ENCODE data around the gene KHDC4.
A peak's percentile ranks its signal among the peaks of the same experiment; 100 is the strongest.

The KHDC4 gene

DNA sequence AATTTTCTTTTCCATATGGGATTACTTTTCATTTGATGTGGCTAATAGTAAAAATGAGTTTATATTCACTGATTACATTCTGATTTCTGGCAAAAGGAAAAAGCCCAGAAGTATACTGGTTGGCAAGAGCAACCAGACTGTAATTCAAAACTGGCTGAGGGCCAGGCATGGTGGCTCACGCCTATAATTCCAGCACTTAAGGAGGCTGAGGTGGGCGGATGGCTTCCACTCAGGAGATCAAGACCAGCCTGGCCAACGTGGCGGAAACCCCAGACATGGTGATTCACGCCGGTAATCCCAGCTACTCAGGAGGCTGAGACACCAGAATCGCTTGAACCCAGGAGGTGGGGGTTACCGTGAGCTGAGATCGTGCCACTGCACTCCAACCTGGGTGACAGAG is 60.4 kb downstream of the KHDC4 start:
- Mint-ChIP-seq H3K4me3 (no peak overlapping the region), H3K27me3 (no peaks in the 10 kb centered on the region), H3K27ac (no peak overlapping the region), H3K36me3 (ENCODE audit: insufficient read depth) (peaks cover 41% of the 10 kb centered on the region), H3K4me1 (ENCODE audit: low read depth in 2 of 2) (peaks cover 3 to 4% of the 10 kb centered on the region in 2 donors), H3K9me3 (no peaks in the 10 kb centered on the region)
- ATAC-seq (replicated peaks), result no peak
- DNase-seq, result no peak

DNA sequence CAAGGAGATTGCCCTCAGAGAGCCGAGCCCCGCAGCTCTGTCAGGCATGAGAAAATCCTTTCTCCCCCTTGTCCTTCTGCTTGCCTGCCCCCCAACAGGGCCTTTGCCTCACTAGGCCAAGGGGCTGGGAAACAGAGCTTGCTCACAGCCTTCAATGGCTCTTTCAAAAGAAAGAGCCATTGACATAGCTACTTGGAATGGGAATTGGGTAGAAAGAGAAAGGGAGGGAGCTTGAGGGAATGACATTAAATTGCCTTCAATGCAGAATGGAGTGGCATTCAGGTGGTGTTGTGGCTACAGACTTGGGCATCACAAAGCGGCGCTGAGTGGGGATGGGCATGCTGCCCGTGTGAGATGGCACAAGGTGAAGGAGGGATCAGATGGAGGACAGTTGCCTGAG is 61.7 kb downstream of the KHDC4 start:
- ATAC-seq (replicated peaks), result no peak
- Mint-ChIP-seq H3K36me3 (ENCODE audit: insufficient read depth) (peaks cover 40% of the 10 kb centered on the region), H3K27ac (no peak overlapping the region), H3K27me3 (no peaks in the 10 kb centered on the region), H3K4me1 (ENCODE audit: low read depth in 2 of 2) (peaks cover 3 to 4% of the 10 kb centered on the region in 2 donors), H3K9me3 (no peaks in the 10 kb centered on the region), H3K4me3 (no peak overlapping the region)
- DNase-seq, result no peak

DNA sequence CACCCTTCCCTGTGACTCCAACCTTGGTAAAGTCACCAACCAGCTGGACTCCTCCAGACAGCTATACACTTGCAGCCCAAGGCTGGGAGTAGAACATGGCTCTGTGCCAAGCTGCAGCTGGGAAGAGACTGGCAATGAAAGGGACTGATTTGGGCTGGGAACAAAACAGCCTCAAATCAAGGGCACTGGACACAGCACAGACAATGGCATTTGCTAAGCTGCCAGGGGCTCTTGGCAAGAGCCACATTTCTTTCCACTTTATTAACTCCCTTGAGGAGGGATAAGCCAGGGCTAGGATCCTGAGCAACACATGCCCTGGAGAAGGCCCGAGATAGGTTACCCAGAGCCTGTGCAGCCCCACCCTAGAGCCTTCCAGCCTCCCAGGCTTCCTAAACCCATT is 62.8 kb downstream of the KHDC4 start:
- H3K4me1 Mint-ChIP-seq (ENCODE audit: low read depth in 2 of 2), result peaks cover 3 to 4% of the 10 kb centered on the region in 2 donors
- no peaks in the 10 kb centered on the region for H3K27me3 Mint-ChIP-seq
- ATAC-seq (replicated peaks) (no peak), DNase-seq (no peak)
- peaks cover 33% of the 10 kb centered on the region for H3K36me3 Mint-ChIP-seq (ENCODE audit: insufficient read depth)
- no peaks in the 10 kb centered on the region for H3K9me3 Mint-ChIP-seq
- H3K27ac Mint-ChIP-seq, result peak overlapping the region in 1 of 2 donors; percentile 25
- H3K4me3 Mint-ChIP-seq, result no peak overlapping the region

DNA sequence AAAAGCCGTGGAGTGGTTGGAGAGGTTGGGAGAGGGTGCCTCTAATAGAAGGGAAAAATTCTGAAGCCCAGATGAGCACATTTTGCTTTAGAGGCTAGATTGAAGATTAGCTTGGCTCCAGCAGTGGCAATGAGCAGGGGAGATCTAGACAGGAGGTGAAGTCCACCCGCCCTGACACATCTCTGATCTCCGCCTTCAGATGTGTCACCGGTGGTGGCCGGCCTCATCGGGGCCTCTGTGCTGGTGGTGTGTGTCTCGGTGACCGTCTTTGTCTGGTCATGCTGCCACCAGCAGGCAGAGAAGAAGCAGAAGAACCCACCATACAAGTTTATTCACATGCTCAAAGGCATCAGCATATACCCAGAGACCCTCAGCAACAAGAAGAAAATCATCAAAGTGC is 66.4 kb downstream of the KHDC4 start:
- Mint-ChIP-seq H3K4me1 (ENCODE audit: low read depth in 2 of 2) (peaks cover 3 to 4% of the 10 kb centered on the region in 2 donors), H3K36me3 (ENCODE audit: insufficient read depth) (peaks cover 18% of the 10 kb centered on the region), H3K4me3 (no peak overlapping the region), H3K9me3 (no peaks in the 10 kb centered on the region), H3K27me3 (no peaks in the 10 kb centered on the region), H3K27ac (peak overlapping the region in 1 of 2 donors; percentile 35)
- no peak for DNase-seq
- no peak for ATAC-seq (replicated peaks)

DNA sequence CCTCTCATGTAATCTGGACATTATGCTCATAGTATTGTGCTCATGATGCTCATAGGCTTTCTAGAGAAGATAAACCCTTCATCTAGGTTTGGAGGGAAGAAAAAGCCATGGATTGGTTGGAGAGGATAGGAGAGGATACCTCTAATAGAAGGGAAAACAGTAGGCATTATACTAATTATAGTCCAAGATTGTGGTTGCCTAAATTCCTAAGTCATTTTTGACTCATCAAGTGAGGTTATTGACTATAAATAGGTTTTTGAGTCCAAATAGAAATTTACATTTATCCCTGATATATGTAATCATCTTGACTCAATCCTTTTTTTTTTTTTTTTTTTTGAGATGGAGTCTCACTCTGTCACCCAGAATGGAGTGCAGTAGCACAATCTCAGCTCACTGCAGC is 69.8 kb downstream of the KHDC4 start:
- H3K36me3 Mint-ChIP-seq (ENCODE audit: insufficient read depth), result peaks cover 22% of the 10 kb centered on the region
- no peaks in the 10 kb centered on the region for H3K27me3 Mint-ChIP-seq
- H3K9me3 Mint-ChIP-seq, result no peaks in the 10 kb centered on the region
- no peak for ATAC-seq (replicated peaks)
- no peak overlapping the region for H3K27ac Mint-ChIP-seq
- DNase-seq, result no peak
- H3K4me3 Mint-ChIP-seq, result no peak overlapping the region
- peaks cover 11 to 19% of the 10 kb centered on the region in 2 donors for H3K4me1 Mint-ChIP-seq (ENCODE audit: low read depth in 2 of 2)
